Suppressor macrophage (primary cell): Measurements from ENCODE around the gene KCNK2.
"Not testable (repeated sequence)": the region's sequence is repeated elsewhere in the genome, so short reads cannot be mapped to it uniquely, and the experiment has no call there.

ENCODE experiments used
- DNase-seq, 4 experiments: peaks; one replicate each; pipeline ENCODE4 v3.0.0-alpha.2; 2020 to 2022

KCNK2 gene

DNA sequence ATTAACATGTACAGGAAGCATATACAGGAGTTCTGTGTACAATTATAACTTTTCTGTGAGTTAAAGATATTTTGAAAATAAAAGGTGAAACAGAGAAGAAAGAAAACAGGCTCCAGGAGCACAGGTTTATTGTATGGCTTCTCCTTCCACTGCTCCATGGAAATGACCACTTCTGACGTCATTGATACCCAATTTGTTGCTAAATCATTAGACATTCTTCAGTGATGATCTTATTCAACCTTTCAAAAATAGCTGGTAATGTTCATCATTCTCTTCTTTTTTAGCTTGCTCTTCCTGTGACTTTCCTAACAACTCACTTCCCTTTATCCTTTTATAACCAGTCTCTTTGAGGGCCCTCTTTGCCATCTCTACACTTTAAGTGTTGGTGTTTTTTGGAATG, 77.8 kb downstream of the KCNK2 start:
- DNase-seq, result no peak

GRCh38 chr1:215163144-215163543, 80.6 kb downstream of the KCNK2 start:
- DNase-seq, result not testable (repeated sequence)

DNA sequence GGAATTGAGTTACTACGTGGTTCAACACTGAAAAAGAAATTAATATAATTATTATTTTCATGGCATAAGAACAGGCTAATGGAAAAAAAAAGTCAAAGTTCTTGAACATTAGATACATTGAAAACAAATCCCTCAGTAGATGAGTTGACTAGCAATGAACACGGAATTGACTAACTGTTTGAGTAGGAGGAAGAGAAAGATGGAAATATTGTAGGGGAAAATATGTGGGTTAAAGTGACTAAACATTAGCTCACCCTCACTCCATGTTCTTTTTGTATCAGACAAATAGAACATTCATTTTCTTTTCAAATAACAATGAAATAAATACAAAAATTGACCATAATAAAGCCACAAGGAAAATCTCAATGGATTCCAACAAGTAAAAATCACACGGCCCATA, 84.3 kb downstream of the KCNK2 start:
- DNase-seq, result no peak

DNA sequence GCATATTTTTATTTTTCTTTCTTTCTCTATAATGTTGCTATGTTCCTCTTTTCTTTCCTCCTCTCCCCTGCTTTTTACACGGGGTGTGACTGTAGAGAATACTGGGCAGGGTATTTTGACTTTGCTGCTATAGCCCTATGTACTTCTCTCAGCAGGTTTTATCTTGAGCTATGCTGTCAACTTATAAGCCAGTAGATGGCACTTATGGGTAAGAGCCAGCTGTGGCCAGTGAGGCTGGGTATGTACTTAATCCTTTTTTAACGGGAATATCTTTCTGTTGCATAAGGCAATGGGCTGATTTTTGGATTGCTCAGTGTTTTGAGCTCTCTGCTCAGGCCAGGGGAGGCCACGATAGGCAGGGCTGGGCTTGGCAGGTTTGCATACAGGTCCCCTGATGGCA, 99.0 kb downstream of the KCNK2 start:
- DNase-seq, result no peak

GRCh38 chr1:215185067-215185620, 102.6 kb downstream of the KCNK2 start:
- no peak for DNase-seq

DNA sequence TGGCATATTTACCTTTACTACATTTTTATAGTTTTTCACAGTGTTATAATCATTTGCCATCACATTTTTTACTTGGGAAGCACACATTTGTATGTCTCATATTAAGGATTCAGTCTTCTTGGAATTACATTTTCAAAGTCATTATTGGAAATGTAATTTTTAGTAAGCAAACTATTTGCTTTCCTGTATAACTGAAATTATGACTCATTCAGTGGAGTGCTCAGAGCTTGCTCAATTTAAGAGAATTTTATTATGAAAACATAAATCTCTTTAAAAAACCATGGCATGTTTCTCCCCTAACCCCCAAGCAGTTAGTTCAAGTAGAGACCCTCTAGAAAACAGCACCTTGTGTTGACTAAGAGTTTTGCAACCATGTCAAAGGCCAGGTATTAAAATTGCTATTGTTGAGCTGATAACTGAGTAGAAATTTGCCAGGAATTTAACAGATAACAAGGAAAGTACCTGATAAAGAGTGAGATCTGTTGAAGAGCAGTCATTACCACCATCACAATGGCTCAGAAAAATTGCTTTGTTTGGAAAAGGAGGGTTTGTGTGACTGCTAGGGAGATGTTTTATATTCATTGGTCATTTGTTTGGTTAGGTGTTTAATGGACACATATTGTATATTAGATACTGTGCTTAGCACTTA, 105.9 kb downstream of the KCNK2 start:
- DNase-seq, result no peak

DNA sequence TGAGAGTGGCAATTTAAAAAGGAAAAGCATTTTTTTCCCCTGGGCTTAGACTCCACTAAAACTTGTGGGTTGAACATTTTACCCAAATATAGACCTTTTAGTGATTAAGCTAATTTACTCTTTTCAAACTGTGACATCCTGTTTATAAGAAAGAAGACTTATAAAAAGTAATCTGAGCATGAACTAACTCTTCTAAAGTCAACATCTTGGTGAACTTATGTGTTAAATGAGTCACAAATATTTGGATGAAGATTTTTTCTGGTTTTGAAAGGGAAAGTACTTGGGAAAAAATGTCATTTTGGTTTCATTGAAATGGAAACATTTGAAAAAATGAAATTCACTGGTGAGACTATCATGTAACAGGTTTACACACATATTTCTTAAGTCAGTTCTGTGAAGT, 109.8 kb downstream of the KCNK2 start:
- DNase-seq, result no peak

DNA sequence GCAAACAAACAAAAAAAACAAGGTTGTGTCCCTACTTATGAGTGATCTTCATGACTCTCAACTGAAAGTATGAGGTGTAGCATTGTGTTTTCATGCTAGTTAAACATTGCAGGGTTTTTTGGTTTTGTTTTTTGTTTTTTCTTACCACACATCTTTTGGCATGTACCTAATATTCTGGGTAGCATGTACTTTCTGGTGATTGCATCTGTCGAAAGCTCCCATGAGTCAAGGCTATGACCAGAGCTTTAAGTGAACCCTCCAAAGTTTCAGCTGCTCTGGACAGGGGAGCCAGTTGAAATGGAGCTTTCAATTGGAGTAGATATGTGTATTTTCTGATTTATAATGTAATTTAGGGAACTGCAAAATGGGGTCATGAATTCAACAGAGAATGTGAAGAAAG, 115.5 kb downstream of the KCNK2 start:
- DNase-seq, result no peak

DNA sequence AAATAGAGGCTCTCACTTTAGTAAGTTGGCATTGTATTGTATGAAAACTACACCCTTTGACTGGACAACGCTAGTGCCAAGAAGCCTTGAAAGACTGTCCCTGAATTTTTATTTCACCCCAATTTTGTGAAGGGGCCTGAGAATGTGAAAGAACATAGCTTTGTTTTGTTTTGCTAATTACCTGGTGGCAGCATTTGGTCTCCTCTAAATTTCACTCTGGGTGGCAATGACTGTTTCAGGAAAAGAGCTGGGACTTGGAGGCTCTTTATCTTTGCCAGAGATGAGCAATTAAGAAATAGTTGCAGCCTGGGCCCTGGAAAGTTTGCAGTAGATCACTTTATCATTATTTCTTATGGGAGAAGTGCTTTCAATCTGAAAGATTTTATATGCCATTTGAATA, 117.6 kb downstream of the KCNK2 start:
- no peak for DNase-seq

- DNase-seq, result no peak
Measured at GRCh38 chr1:215201283-215201682, 118.7 kb downstream of the KCNK2 start.

- no peak for DNase-seq
Measured at GRCh38 chr1:215202868-215203267, 120.3 kb downstream of the KCNK2 start.

DNA sequence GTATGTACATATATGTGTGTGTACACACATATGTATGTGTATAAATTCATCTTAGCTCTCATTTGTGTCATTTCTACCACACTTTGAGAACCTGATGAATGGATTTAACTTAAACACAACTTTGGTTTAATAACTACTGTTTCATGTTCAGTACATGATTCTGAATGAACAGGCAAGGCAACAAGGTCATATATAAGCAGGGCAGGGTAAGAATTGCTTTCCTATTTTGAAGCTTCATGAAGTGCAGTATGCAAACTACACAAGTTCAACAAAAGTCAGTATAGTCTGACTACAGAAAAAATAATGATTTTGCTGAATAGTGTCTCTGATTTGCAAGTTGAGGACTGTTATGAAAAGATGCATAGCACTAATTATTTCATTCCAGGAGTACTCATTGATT, 127.6 kb downstream of the KCNK2 start:
- DNase-seq, result no peak

DNA sequence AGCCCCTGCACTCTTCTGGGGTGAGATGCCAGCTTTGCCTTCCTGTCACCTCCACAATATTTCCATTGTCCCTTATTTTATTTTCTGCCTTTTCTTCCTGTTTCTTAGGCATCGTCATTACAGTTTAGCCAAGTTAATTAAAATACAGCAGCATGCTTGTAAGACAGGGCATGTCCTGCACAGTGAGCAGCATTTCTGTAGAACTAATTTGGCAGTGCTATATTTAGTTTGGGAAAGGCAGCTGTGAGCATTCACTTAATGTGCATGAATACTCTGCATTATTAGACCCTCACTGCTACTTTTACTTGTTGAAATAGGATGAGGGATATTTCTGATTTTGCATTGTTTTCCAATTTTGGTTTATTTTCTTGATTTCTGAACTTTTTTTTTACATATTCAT, 133.3 kb downstream of the KCNK2 start:
- no peak for DNase-seq

DNA sequence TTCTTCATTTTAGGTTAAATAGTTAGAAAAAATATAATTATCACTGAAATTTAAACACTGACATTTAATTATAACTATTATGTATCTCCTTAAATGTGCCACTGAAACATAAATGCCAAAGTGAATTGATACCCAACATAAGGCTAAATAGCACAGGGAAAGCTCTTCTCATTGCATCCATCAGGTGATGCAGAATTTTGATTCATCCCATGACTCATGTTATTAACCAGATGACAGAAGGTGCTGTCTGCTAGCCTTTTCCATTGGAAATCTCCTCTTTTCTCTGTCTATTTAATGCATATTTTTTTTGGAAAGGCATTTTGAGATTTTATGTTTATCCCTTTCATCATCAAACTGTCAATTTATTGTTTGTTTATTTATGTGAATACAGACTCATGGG, 136.8 kb downstream of the KCNK2 start:
- no peak for DNase-seq

GRCh38 chr1:215220346-215220745, 137.8 kb downstream of the KCNK2 start:
- no peak for DNase-seq

DNA sequence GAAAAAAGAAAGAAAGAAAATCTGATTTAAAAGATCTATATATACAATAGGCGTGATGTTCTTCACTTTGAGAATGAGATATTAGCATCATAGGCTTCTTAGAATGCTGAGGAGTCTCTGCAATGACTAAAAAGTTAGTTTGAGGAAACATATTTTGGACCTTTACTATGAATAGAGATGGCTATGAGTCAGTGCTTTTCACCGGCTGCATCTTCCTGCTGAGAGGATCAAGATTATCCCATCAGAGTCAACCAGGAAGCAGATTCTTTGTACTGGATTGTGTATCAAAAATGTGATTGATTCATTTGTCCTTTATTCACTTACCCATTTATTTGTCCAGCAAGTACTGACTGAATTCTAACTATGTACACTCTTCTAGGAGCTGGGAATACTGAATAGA, 144.2 kb downstream of the KCNK2 start:
- no peak for DNase-seq

DNA sequence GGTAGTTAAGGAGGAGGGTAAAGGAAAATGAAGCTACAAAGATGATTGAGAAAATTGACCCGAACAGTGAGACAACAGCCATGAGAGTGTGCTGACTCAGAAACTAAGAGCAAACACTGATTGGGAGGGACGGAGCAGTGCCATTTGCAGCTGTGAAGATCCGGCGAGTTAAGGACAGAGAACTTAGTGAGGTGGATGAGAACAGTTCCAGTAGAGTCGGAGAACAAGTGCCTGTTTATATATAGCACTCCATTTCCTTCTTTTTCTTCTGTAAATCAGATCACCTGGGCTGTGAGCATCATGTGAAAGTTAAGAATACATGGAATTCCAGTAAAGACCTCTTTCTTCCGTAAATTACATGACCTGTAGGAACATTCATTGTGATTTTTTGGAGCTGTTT, 145.7 kb downstream of the KCNK2 start:
- DNase-seq, result no peak

GRCh38 chr1:215241451-215241850, 158.9 kb downstream of the KCNK2 start:
- no peak for DNase-seq

DNA sequence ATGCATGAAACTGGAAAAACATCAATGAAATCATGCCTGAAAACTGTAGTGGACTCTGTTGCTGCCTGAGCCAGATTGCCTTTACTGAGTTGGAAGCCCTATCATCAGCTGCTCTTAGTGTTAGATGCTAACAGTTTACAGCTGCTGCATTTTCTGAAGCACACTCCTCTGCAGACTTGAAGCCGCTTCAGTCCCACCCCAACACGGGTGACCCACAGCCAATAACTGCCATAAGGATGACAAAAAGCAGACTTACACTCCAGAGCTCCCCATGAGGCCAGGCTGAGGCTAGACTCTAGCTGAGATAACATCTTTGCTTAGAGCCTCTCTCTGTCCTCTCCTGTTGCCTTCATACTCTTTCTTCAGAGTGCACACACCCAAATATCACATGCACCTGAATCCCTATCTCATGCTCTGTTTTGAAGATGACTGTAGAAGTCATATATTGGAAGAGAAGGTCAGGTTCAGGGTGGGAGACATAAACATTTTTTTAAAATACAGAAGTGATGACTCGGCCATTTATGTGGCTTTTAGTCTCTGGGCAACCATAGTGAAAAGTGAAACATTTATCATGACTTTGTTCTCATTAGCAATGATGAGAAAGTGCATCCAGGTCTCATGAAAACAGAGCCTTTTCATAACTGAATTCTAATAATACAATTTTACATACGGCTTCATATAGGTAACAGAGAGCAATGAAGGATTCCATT, 161.0 kb downstream of the KCNK2 start:
- DNase-seq, result no peak

- no peak for DNase-seq
Measured at GRCh38 chr1:215250913-215251312, 168.4 kb downstream of the KCNK2 start.

DNA sequence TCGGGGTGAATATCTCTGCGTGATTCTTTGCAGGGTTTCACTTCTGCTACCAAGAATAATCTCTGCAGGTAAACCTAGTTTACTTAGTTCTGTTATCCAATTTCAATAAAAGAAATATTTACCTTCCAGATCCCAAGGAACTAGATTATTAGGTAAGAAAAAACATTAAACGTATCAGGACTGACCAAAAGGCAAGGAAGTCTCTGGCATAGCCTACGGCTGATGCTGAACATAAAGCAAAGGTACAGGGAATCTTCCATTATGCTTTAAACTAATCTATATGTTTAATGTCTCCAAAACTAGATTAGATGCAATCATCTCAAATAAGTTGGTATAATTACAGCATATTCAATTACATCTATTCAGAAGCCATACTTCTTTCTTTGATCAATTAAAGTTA, 168.9 kb downstream of the KCNK2 start:
- DNase-seq, result no peak

DNA sequence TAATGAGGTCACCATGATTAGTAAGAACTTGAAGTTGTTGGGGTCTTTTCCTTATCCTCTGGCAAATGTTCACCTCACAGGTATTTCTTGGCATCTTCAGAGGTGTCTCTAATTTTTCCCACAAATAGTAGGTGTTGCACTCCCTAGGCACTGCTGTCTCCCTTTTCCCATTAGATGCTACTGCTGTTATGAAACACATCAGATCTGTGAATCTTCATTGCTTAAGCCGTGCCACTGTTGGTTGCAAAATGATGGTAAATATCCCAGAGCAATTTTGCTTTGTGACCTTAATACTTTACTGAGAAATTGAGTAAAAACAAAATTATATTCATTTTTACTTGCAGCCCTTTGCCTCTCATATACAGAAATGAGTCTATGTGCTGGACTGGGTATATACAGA, 169.6 kb downstream of the KCNK2 start:
- no peak for DNase-seq

DNA sequence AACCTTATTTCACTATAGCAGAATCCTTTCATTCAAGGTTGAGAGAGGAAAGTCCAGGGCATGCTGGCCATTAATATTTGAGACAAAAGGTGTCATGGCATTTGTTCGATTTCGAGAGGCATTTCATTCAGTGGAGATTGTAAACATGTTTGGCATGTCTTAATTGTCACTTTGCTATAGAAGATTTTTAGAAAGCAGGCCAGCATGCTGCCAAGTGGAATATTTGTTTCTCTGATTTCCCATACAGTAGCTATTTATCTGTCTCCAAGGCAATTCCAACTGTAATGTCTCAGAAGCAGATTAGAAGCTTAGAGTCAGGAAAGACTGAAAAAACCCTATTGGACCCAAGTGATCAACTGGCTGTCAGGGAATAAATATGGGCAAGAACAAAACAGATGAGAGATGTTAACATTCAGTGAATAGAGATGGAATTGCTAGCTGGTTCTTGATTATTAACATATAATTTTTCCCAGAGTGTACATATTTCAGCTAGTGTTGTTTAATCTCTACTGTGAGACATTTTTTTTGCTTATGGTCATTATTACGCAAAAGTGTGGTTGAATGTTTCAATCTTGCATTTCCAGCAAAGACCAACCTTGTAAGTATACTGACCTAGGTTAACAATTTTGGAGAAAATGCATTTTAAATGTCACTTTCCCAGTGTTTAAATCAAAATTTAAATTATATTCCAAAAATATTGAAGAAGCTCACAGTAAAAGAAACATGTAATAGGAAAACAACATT, 174.6 kb downstream of the KCNK2 start:
- no peak for DNase-seq

DNA sequence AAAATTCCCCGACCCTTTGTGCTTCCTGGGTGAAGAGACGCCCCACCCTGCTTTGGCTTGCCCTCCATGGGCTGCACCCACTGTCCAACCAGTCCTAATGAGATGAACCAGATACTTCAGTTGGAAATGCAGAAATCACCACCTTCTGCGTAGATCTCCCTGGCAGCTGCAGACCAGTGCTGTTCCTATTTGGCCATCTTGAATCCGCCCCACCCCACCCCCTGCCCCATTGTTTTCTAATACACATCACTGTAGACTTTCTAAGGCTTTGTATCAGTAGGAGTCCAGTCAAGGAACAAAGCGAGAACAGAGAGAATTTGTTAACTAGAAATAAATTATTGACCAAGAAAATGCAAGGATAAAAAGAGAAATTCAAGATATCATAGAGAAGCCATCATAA, 178.2 kb downstream of the KCNK2 start:
- DNase-seq, result no peak
